NCI-H1930 (cell line): Measurements from ENCODE around the gene ITPA.

Source experiments
- DNase-seq, 2 experiments: peaks; one replicate each; lab custom pipeline; 2025; lab: John Stamatoyannopoulos, UW

Gene ITPA

DNA sequence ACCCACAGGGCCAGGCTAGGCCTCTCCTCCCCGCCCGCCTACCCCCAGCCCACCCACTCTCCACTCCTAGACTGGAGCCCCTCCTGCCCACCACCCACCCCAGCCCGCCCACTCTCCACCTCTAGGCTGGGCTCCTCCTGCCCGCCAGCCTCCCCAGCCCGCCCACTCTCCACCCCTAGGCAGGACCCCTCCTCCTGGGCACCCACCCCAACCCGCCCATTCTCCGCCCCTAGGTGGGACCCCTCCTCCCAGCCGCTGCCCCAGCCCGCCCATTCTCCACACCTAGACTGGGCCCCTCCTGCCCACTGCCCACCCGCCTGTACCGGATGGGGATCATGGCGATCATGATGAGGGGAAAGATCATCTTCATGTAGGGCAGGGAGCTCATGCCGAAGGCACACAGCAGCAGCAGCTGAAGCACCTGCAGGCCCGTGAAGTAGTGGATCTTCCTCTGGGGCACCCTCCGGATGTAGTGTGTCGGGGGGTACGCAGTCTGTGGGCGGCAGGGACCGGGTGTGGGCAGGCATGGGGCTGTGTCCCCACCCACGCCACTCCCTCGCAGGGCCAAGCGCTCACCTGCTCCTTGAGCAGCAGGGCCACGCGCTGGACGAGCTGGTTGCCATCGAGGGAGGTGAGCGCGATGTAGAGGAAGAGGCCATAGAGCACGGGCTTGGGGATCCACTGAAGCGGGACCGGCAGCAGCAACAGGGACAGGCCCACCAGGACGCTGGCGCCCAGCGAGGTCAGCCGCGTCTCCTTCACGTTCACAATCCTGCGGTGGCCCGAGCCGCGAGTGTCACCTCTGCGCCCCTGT lies 18.8 kb downstream of the ITPA start:
- DNase-seq, result no peak

- no peak for DNase-seq
These were observed 19.4 kb downstream of the ITPA start for GRCh38 chr20:3228750-3229032.

DNA sequence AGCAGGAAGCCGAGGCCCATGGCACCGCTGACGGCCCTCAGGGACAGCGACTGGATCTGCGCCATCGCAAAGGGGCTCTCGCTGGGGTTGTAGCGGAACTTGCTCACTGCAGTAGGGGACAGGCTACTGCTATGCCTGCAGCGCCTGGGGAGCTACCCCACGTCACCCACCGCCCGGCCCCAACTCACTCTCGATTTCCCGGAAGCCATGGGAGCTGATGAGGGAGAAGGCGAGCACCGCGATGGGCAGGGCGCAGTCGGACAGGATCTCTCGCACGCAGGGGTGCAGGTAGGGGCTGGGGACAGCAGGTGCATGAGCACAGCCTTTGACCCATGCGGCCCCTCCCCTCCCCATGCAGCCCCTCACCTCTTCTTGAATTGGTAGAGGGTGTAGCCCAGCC lies 19.9 kb downstream of the ITPA start:
- no peak for DNase-seq

GRCh38 chr20:3229798-3230197 lies 20.5 kb downstream of the ITPA start:
- no peak for DNase-seq

DNA sequence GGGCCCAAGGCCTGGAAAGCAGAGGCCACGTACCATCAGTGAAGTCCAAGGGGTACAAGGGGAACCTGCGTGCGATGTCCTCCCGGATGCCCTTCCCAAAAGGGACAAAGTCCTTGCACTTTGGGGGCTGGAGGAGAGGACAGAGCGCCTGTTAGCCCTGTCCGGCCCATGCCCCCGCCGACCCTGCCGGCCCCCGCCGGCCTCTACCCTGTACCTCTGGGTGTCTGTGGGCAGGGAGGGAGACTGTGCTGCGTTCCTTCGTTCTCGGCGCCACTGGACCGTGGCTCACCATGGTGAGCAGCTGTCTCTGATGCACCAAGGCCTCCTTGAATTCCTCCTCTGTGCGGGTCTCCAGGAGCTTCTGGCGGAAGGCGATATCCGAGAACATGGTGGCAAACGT lies 21.8 kb downstream of the ITPA start:
- DNase-seq, result no peak

DNA sequence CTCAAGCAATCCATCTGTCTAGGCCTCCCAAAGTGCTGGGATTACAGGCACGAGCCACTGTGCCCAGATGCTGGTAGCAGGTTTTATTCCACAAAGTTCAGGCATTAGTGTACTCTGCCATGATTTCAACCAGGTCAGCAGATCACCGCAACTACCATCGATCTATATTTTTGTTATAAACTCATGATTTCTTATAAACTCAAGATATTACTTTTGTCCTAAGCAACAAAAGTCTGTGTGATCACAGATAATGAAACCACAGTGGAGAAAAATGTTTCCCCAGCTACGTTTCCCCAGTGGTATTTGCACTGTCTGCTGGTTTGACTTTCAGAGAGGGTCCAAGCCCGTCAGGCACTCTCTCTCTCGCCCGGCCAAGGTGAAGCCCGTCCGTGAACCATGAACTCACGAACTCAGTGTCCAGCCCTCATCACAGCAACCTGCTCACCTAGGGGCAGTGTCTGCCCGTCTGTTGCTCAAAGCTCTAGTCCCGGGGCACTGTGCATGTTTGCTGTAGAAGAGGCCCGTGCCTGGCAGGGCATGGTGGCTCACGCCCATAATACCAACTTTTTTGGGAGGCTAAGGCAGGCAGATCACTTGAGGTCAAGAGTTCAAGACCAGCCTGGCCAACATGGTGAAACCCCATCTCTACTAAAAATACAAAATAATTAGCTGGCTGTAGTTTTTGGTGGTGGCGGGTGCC lies 22.7 kb downstream of the ITPA start:
- no peak for DNase-seq

DNA sequence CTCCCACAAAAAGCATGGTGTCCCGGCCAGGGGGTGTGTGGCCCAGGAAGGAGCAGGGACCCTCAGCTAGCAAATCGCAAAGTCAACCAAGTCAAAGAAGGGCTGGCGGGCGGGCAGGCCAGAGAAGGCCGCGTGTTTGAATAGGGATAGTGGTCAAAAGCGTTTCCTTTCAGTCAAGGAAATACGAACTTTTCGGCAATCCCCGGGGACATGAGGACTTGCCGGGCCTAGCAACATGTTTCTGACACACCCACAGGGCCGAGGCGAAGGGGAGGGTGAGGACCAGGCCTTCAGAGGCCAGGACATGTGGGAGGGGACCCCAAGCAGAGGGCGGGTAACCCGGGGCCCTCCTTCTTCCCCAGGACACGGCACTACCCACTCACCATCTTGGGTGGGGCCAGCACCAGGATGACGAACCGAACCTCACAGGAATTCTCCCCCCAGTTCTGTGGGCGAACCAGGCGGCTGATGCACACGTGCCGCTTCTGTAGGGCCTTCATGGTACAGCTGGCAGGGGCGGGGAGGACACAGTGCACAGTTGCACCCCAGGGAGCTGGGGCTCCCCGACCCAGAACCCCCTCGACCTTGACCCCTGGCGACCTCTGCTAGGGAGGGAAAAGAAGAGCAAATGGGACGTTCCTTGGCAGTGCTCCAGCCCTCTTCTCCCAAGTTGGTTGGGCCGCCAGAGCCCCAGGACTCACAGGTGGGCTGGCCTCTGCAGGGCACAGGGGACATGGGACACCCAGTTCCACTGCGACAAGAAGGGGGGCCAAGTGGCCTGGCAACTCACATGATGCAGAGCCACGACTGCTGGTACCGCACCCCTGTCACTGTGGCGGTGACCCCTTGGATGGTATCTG lies 24.1 kb downstream of the ITPA start:
- no peak for DNase-seq

DNA sequence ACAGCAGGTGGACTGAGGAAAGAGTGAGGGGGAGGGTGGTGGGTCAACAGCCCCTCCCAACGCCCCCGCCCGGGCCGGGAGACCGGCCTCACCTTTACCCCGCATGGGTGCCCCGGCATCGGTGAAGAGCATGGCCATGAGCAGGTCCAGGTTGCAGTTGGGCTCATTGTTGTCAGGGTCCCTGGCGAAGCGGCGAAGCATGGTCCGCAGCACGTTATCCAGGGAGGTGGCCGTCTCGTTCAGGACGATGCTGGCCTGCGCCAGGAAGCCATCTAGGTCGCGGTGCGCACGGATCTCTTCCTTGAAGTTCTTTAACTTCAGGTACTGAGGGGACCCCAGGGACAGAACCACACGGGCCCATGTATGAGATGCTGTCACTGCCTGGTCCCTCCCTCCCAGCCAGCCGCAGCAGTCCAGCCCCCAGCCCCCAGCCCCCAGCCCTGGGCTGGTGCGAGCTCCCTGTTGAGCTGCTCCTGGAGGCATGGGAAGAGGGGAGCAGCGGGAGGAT lies 24.7 kb downstream of the ITPA start:
- DNase-seq, result no peak

DNA sequence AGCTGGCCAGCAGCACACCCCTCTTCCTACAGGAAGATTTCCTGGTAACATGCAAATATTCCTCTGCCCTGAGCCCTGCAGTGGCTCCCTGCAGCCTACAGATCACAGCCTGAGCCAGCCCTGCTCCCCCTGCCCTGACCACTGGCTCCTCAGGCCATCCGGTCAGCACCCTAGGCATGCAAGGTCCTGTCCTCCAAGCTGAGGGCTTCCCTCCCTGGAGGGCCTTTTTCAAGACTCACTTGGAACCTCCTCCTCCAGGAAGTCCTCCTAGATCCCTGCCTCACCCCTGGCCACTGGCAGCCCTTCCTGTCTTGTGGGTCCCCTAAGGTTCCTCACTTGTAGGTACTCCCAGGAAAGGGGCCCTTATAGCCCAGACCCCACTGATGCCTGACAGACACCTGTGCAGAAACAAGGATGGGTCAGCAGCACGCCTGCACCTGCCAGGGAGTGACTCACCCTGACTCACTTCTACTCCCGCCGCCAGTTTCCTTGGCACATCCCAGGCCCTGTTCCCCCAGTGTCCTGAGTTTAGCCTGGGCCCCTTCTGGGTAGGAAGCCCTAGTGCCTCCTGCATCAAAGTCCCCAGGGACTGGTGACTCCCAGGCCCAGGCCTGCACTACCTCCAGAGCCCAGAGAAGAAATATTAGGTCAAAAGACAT lies 26.5 kb downstream of the ITPA start:
- DNase-seq, result no peak

GRCh38 chr20:3237011-3237957 lies 28.0 kb downstream of the ITPA start:
- no peak for DNase-seq

GRCh38 chr20:3237958-3238615 lies 28.8 kb downstream of the ITPA start:
- DNase-seq, result no peak

- no peak for DNase-seq
These were observed 29.3 kb downstream of the ITPA start for GRCh38 chr20:3238616-3239025.

GRCh38 chr20:3239026-3239866 lies 29.9 kb downstream of the ITPA start, which contains the start of gene SLC4A11:
Gene SLC4A11, minus strand, starts transcription at chr20:3239190. Its CDS starts 53 bp downstream, at chr20:3239137.
- DNase-seq, result peak in 1 of 2 experiments; percentile 51

GRCh38 chr20:3239867-3240775 lies 30.8 kb downstream of the ITPA start:
- DNase-seq, result no peak

DNA sequence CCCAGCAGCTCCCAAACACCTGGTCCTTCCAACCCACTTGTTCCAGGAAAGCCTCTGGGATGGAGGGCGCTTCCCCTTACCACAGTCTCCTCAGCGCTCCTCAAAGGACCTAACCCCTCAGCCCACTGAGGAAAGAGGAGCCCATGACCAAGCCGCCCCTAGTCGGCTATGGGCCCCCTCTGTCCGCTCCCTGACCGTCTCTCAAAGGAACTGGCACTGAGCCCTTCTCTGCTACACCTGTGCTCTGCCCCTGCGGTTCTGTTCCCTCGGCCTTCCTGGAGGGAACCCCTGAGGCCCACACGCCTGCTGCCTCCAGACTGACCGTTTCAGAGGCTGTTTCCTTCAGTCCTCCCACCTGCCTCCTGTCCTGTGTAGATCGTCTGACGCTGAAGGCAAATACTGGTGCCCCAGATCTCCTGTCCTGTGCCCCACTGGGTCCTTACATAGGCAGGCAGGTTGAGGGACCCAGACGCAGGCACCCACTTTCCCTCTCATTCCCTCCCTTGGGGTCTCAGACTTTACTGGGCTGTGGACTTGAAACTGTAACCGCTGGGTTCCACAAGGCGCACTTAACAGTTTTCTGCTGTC lies 31.6 kb downstream of the ITPA start:
- no peak for DNase-seq

- DNase-seq, result no peak
These were observed 32.9 kb downstream of the ITPA start for GRCh38 chr20:3242172-3242692.

DNA sequence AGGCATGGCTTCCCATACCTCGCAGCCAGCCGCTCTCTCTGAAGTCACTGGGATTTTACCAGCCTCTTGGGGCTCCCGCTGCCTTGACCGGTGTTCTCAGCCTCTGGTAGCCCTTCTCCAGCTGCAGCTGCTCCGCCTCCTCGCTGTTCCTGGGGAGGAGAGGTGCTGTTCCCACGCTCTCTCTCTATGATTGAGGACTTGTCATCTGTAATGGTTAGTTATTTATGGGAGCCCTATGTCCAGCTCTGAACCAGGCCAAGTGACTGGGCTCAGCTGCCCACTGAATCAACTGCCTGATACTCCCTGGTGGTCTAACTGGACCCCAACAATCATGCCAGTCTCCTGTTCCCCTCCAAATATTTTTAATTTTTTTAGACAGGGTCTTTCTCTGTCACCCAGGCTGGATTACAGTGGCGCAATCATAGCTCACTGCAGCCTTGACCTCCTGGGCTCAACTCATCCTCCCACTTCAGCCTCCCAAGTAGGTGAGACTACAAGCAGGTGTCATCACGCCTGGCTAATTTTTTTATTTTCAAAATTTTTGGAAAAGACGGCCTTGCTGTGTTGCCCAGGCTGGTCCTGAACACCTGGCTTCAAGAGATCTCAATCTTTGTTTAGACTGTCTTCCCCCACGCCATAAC lies 34.5 kb downstream of the ITPA start:
- no peak for DNase-seq
